NK-92 (cell line): ENCODE data around the gene HADH.

Experiments used
- DNase-seq: peaks from one replicate; lab custom pipeline; 2025; ENCODE audit not compliant: unreplicated experiment; lab: John Stamatoyannopoulos, UW

Gene HADH

GRCh38 chr4:108055787-108056186, 66.1 kb downstream of the HADH start:
- no peak for DNase-seq

GRCh38 chr4:108056418-108056817, 66.7 kb downstream of the HADH start:
- no peak for DNase-seq

GRCh38 chr4:108058685-108059440, 69.2 kb downstream of the HADH start:
- no peak for DNase-seq

DNA sequence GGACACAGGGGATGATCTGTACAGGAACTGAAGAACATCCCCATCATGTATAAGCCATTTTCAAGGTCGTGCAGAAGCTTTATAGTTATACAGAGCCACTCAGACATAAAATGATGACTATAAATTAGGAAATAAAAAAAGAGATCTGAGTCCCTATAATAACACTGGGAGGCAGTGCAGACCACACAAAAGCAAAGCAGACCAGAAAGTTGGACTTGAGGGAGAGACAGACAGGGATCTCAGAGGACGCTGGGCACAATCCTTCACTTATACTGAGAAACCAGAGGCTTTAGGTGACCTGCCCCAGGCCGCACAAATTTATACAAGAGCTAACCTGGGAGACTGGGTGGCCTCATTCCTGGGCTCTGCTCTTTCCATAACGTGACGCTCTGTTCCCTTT, 70.5 kb downstream of the HADH start:
- no peak for DNase-seq

DNA sequence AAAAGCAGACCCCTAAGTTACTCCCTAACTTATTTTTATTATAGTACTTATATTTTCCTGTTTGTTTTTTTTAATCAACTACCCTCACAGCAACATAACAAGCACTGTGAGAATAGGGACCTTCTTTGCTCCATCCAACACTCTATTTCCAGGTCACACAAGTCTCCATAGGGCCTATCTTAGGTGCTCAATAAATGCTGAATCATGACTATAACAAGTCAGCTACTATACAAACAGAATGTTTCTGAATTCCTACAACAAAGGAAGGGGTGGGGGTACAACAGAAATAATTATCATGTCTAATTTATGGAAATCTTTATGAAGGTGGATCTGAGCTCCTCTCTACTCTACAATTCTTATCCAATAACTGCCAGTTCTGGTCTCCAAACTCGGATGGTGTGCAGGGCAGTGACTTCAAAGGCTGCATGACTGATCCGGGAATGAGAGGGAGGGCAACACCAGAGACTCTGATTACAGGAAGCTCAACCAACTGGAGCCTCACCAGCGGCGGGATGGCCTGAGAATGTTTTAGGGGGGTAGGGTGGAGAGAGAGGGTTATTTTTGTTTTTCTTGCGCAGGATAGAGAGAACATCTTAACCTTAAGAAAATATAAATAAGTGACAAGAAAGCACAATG, 71.1 kb downstream of the HADH start:
- no peak for DNase-seq

- DNase-seq: no peak
Observed at GRCh38 chr4:108068442-108068841, 78.8 kb downstream of the HADH start.

- DNase-seq: no peak
Observed at GRCh38 chr4:108070775-108071174, 81.1 kb downstream of the HADH start.

- no peak for DNase-seq
Observed at GRCh38 chr4:108072300-108072699, 82.6 kb downstream of the HADH start.

DNA sequence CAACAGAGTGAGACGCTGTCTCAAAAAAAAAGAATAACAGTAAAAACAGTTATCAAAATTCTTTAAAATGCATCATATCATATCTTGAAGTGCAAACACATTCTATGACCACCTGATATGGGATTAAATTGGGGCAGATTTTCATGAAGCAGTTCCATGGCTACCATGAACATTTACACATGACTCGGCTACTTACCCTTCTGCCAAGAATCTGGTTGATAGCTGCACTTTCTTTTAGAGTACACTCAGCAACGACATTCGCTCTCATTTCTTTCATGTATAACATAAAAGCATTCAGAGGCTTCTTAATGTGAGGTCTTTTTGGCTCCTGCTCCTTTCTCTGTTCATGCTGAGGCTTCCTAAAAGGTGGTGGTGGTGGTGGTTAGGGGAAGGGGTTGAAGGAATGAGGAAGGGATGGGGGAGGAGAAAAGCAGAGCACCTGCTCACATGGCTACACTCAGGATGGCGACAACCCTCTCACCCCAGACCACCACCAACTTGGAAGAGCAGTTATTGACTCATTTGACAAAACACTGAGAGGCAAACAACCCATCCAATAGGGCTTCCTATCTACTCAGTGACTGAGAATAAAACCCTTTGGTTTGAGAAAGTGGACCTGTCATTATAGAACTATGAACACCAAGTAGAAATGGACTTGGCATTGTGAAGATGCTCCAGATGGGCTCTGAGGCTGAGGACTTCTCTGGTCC, 88.5 kb downstream of the HADH start:
- no peak for DNase-seq

DNA sequence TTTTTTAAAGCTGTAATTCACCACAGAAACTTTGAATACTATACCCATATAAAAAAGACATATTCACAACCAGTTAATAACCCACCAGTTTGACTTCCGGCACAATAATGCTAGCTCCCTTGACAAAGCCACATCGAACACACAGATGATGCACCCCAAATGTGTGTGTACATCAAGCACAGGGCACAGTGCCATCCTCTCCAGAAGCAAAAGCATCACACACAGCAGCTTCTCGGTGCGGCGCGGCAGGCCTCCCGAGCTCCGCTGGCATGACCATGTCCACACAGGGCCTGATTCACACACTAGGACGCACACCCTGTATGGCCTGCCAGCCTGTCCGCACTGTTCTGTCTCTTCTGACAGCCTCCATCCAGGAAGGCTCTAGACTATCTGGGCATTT, 91.1 kb downstream of the HADH start:
- no peak for DNase-seq

GRCh38 chr4:108081256-108081655, 91.6 kb downstream of the HADH start:
- DNase-seq: no peak
